Activated CD4-positive, alpha-beta T cell treated with anti-CD3 and anti-CD28 coated beads, Interleukin-2, amount 10 ng/mL, durations not matched to agents 7 days and 5 days (primary cell): ENCODE results near the gene GMPR2. TPM values are rescaled to one million over a fixed set of nuclear protein-coding genes. Genes with fewer than 3 reads are reported as not detected.

Experiments
- CTCF ChIA-PET: fragments of 350-600 bp; sonication (Branson Sonifier 250); formaldehyde crosslinking; loops from one replicate; lab custom pipeline; 2021; ENCODE audit warnings: antibody characterized with exemption; lab: Charles Lee
- POLR2A ChIA-PET: fragments of 350-600 bp; sonication (Branson Sonifier 250); formaldehyde crosslinking; loops from one replicate; lab custom pipeline; 2021; ENCODE audit warnings: antibody characterized with exemption; lab: Charles Lee
- DNase-seq: peaks from one replicate; pipeline ENCODE4 v3.0.0-alpha.2; 2020
- H3K27ac Mint-ChIP-seq: one replicate; pipeline ENCODE4 v1.8.0; 2021; ENCODE audit warnings: mild to moderate bottlenecking, moderate library complexity, mixed read lengths
- H3K27me3 Mint-ChIP-seq: one replicate; pipeline ENCODE4 v1.8.0; 2021; ENCODE audit warnings: mixed read lengths
- H3K36me3 Mint-ChIP-seq: one replicate; pipeline ENCODE4 v1.8.0; 2021; ENCODE audit warnings: low read depth, mixed read lengths
- H3K4me1 Mint-ChIP-seq: one replicate; pipeline ENCODE4 v1.8.0; 2021; ENCODE audit warnings: mixed read lengths
- H3K4me3 Mint-ChIP-seq: one replicate; pipeline ENCODE4 v1.8.0; 2021; ENCODE audit warnings: mild to moderate bottlenecking, moderate library complexity, mixed read lengths
- H3K9me3 Mint-ChIP-seq: one replicate; pipeline ENCODE4 v1.8.0; 2021; ENCODE audit warnings: mixed read lengths
- total RNA-seq, 2 experiments: library from RNA; stranded (reverse); gene quantifications; one replicate each; pipeline ENCODE4 v1.2.3, GENCODE V29; 2021

The GMPR2 gene
- total RNA-seq, 2 experiments from 2014 or later, result 72.0 to 74.5 TPM

GRCh38 chr14:24204163-24205146, 28.3 kb upstream of the GMPR2 start:
- CTCF ChIA-PET, result interaction anchor here (0.9 to 1.7 kb wide), 3 partner anchors 24 to 43 kb away, joined by 3 to 5 read pairs (median 3); partner anchors contain the start of genes IRF9 and TINF2
- Mint-ChIP-seq H3K27me3 (no peaks in the 10 kb centered on the region), H3K9me3 (peaks cover 11% of the 10 kb centered on the region), H3K27ac (no peak overlapping the region), H3K4me3 (no peak overlapping the region), H3K36me3 (peaks cover 88% of the 10 kb centered on the region), H3K4me1 (peaks cover 13% of the 10 kb centered on the region)
- DNase-seq, result no peak
- POLR2A ChIA-PET, result no interaction called here

GRCh38 chr14:24206260-24207103, 26.2 kb upstream of the GMPR2 start:
- DNase-seq, result no peak
- Mint-ChIP-seq H3K4me3 (no peak overlapping the region), H3K27me3 (no peaks in the 10 kb centered on the region), H3K36me3 (peaks cover 88% of the 10 kb centered on the region), H3K4me1 (peaks cover 18% of the 10 kb centered on the region), H3K27ac (no peak overlapping the region), H3K9me3 (peaks cover 11% of the 10 kb centered on the region)
- ChIA-PET CTCF (interaction anchor here (0.6 to 2.6 kb wide), 4 partner anchors 9 to 36 kb away, joined by 3 to 7 read pairs (median 5); partner anchors contain the start of genes MDP1, TINF2 and TM9SF1), POLR2A (no interaction called here)

- H3K9me3 Mint-ChIP-seq, result peaks cover 9% of the 10 kb centered on the region
- H3K4me1 Mint-ChIP-seq, result peaks cover 23% of the 10 kb centered on the region
- H3K4me3 Mint-ChIP-seq, result no peak overlapping the region
- CTCF ChIA-PET, result interaction anchor here (2.6 kb wide), 1 partner anchor 12 kb away, joined by 7 read pairs; the partner anchor contains the start of gene TM9SF1
- peaks cover 85% of the 10 kb centered on the region for H3K36me3 Mint-ChIP-seq
- POLR2A ChIA-PET, result interaction anchor here (0.6 kb wide), 1 partner anchor 783 kb away, joined by 4 read pairs; no protein-coding TSS in a partner anchor
- no peak overlapping the region for H3K27ac Mint-ChIP-seq
- DNase-seq, result no peak
- no peaks in the 10 kb centered on the region for H3K27me3 Mint-ChIP-seq
Measured at GRCh38 chr14:24207104-24207551, 25.6 kb upstream of the GMPR2 start.

GRCh38 chr14:24207625-24208024, 25.1 kb upstream of the GMPR2 start:
- CTCF ChIA-PET, result interaction anchor here (2.0 to 2.6 kb wide), 2 partner anchors 12 to 47 kb away, joined by 7 read pairs; partner anchors contain the start of genes IRF9 and TM9SF1

GRCh38 chr14:24211311-24211710, 21.4 kb upstream of the GMPR2 start:
- no peak for DNase-seq
- Mint-ChIP-seq H3K27me3 (no peaks in the 10 kb centered on the region), H3K4me1 (peaks cover 49% of the 10 kb centered on the region), H3K4me3 (peak overlapping the region; percentile 84), H3K9me3 (no peaks in the 10 kb centered on the region), H3K27ac (peak overlapping the region; percentile 95), H3K36me3 (peaks cover 51% of the 10 kb centered on the region)
- ChIA-PET CTCF (interaction anchor here (0.9 to 2.0 kb wide), 6 partner anchors 9 to 220 kb away, joined by 3 to 7 read pairs (median 4); partner anchors contain the start of genes IRF9 and TM9SF1), POLR2A (interaction anchor here (0.6 kb wide), 1 partner anchor 63 kb away, joined by 3 read pairs; no protein-coding TSS in a partner anchor)

More at GRCh38 chr14:24207625-24208024, 25.1 kb upstream of the GMPR2 start:
- no peak overlapping the region for H3K4me3 Mint-ChIP-seq
- H3K27ac Mint-ChIP-seq, result no peak overlapping the region
- peaks cover 82% of the 10 kb centered on the region for H3K36me3 Mint-ChIP-seq
- H3K9me3 Mint-ChIP-seq, result peaks cover 7% of the 10 kb centered on the region
- H3K27me3 Mint-ChIP-seq, result no peaks in the 10 kb centered on the region
- H3K4me1 Mint-ChIP-seq, result peaks cover 26% of the 10 kb centered on the region
- DNase-seq, result no peak
- POLR2A ChIA-PET, result interaction anchor here (0.6 kb wide), 1 partner anchor 783 kb away, joined by 4 read pairs; no protein-coding TSS in a partner anchor

- Mint-ChIP-seq H3K4me1 (peaks cover 52% of the 10 kb centered on the region), H3K27me3 (no peaks in the 10 kb centered on the region), H3K9me3 (no peaks in the 10 kb centered on the region), H3K36me3 (peaks cover 41% of the 10 kb centered on the region), H3K27ac (peak within 1 kb of the TSS; percentile 95), H3K4me3 (peak within 1 kb of the TSS; percentile 84)
- peak; percentile 99 for DNase-seq
- POLR2A ChIA-PET, result interaction anchor here (0.6 to 0.8 kb wide), 4 partner anchors 29 to 99 kb away, joined by 3 to 4 read pairs (median 4); partner anchors contain the start of genes DCAF11 and TINF2
- CTCF ChIA-PET, result interaction anchor here (0.6 to 2.2 kb wide), 14 partner anchors 18 to 624 kb away, joined by 3 to 14 read pairs (median 4); partner anchors contain the start of genes CIDEB, IPO4, IRF9 and LTB4R
Measured at GRCh38 chr14:24212924-24213865, 19.5 kb upstream of the GMPR2 start, which contains the start of gene CHMP4A. Gene CHMP4A, minus strand, starts transcription at chr14:24213488. Its CDS starts 49 bp downstream, at chr14:24213439.

GRCh38 chr14:24213866-24214662, 18.7 kb upstream of the GMPR2 start:
- Mint-ChIP-seq H3K9me3 (no peaks in the 10 kb centered on the region), H3K27me3 (no peaks in the 10 kb centered on the region), H3K36me3 (peaks cover 37% of the 10 kb centered on the region), H3K4me3 (peak overlapping the region; percentile 84), H3K27ac (peak overlapping the region; percentile 95), H3K4me1 (peaks cover 52% of the 10 kb centered on the region)
- ChIA-PET POLR2A (interaction anchor here (0.6 to 0.8 kb wide), 5 partner anchors 28 to 1208 kb away, joined by 3 to 6 read pairs (median 4); partner anchors contain the start of genes DCAF11, NRL and TINF2), CTCF (interaction anchor here (0.6 to 2.5 kb wide), 14 partner anchors 19 to 217 kb away, joined by 3 to 14 read pairs (median 5); partner anchors contain the start of genes CIDEB, IPO4, IRF9 and LTB4R)
- DNase-seq, result no peak

- no peaks in the 10 kb centered on the region for H3K27me3 Mint-ChIP-seq
- H3K36me3 Mint-ChIP-seq, result peaks cover 27% of the 10 kb centered on the region
- CTCF ChIA-PET, result interaction anchor here (0.6 to 2.5 kb wide), 26 partner anchors 10 to 226 kb away, joined by 3 to 20 read pairs (median 4); partner anchors contain the start of genes CIDEB, GMPR2, IRF9 and LTB4R
- H3K9me3 Mint-ChIP-seq, result no peaks in the 10 kb centered on the region
- peak; percentile 92 for DNase-seq
- peak within 1 kb of the TSS; percentile 95 for H3K27ac Mint-ChIP-seq
- POLR2A ChIA-PET, result interaction anchor here (0.6 to 1.4 kb wide), 3 partner anchors 19 to 117 kb away, joined by 3 to 7 read pairs (median 4); partner anchors contain the start of gene IPO4
- peaks cover 50% of the 10 kb centered on the region for H3K4me1 Mint-ChIP-seq
- H3K4me3 Mint-ChIP-seq, result peak within 1 kb of the TSS; percentile 92
Measured at GRCh38 chr14:24215495-24216344, 17.0 kb upstream of the GMPR2 start, which contains the start of gene MDP1. Gene MDP1, minus strand, starts transcription at chr14:24216066. Its CDS starts 111 bp downstream, at chr14:24215955.

GRCh38 chr14:24216345-24216699, 16.4 kb upstream of the GMPR2 start:
- POLR2A ChIA-PET, result interaction anchor here (0.6 to 1.4 kb wide), 3 partner anchors 19 to 117 kb away, joined by 3 to 7 read pairs (median 4); partner anchors contain the start of gene IPO4
- H3K36me3 Mint-ChIP-seq, result peaks cover 21% of the 10 kb centered on the region
- peak overlapping the region; percentile 95 for H3K27ac Mint-ChIP-seq
- CTCF ChIA-PET, result interaction anchor here (0.7 to 2.5 kb wide), 17 partner anchors 10 to 215 kb away, joined by 3 to 20 read pairs (median 5); partner anchors contain the start of genes CIDEB, GMPR2, IRF9 and RABGGTA
- peaks cover 49% of the 10 kb centered on the region for H3K4me1 Mint-ChIP-seq
- no peaks in the 10 kb centered on the region for H3K27me3 Mint-ChIP-seq
- no peaks in the 10 kb centered on the region for H3K9me3 Mint-ChIP-seq
- H3K4me3 Mint-ChIP-seq, result peak overlapping the region; percentile 92
- no peak for DNase-seq
